Neural cell (in vitro differentiated cells): ENCODE results near the gene API5. TPM values are rescaled to one million over a fixed set of nuclear protein-coding genes. Genes with fewer than 3 reads are reported as not detected.

Experiments
- H2AFZ ChIP-seq: fragments of 200-600, 300-800 bp; sonication (generic), shearing (Covaris generic); 2 replicates; pipeline ENCODE4 v1.6.0; 2014; ENCODE audit warnings: low read depth, mild to moderate bottlenecking, antibody characterized with exemption, low read length, moderate library complexity
- H3F3A ChIP-seq: fragments of 200-600 bp; shearing (Covaris generic); 2 replicates; pipeline ENCODE4 v1.6.1; 2016; ENCODE audit warnings: mild to moderate bottlenecking, moderate library complexity, mixed read lengths, antibody characterized with exemption, low read length; ENCODE audit not compliant: insufficient read depth, poor library complexity, severe bottlenecking
- H3K27ac ChIP-seq: fragments of 200-600, 300-800 bp; sonication (generic), shearing (Covaris generic); 2 replicates; pipeline ENCODE4 v1.5.1; 2014; ENCODE audit warnings: mild to moderate bottlenecking, low read length, moderate library complexity
- H3K27me3 ChIP-seq: fragments of 300-800, 200-600 bp; sonication (generic), shearing (Covaris generic); 2 replicates; pipeline ENCODE4 v1.6.0; 2014; ENCODE audit warnings: mild to moderate bottlenecking, low read depth, low read length, moderate library complexity; ENCODE audit not compliant: insufficient read depth
- H3K36me3 ChIP-seq: fragments of 300-800, 200-600 bp; sonication (generic), shearing (Covaris generic); 2 replicates; pipeline ENCODE4 v1.5.1; 2014; ENCODE audit warnings: mild to moderate bottlenecking, antibody characterized with exemption, low read length, moderate library complexity; ENCODE audit not compliant: insufficient read depth
- H3K4me2 ChIP-seq: fragments of 300-800, 200-600 bp; sonication (generic), shearing (Covaris generic); 2 replicates; pipeline ENCODE4 v1.6.0; 2014; ENCODE audit warnings: mild to moderate bottlenecking, low read length
- H3K4me3 ChIP-seq: fragments of 300-800, 200-600 bp; sonication (generic), shearing (Covaris generic); 2 replicates; pipeline ENCODE4 v1.5.1; 2014; ENCODE audit warnings: mild to moderate bottlenecking, low read length, moderate library complexity
- H3K79me2 ChIP-seq: fragments of 200-600 bp; shearing (Covaris generic); replicated peaks from 2 replicates; pipeline ENCODE4 v1.6.0; 2014; ENCODE audit warnings: mild to moderate bottlenecking, low read length, moderate library complexity; ENCODE audit not compliant: insufficient read depth
- H3K9ac ChIP-seq: fragments of 300-800, 200-600 bp; sonication (generic), shearing (Covaris generic); 2 replicates; pipeline ENCODE4 v1.6.1; 2016; ENCODE audit warnings: mild to moderate bottlenecking, low read length, mixed read lengths
- H3K9me2 ChIP-seq: fragments of 200-600 bp; shearing (Covaris generic); 2 replicates; pipeline ENCODE4 v1.6.1; 2016; ENCODE audit warnings: mild to moderate bottlenecking, low read length, mixed read lengths; ENCODE audit not compliant: insufficient read depth
- H3K9me3 ChIP-seq: fragments of 200-600, 300-800 bp; sonication (generic), shearing (Covaris generic); 2 replicates; pipeline ENCODE4 v1.6.1; 2016; ENCODE audit warnings: mild to moderate bottlenecking, mixed run types, low read length, moderate library complexity, mixed read lengths
- H4K20me1 ChIP-seq: fragments of 200-600 bp; shearing (Covaris generic); 2 replicates; pipeline ENCODE4 v1.6.1; 2016; ENCODE audit warnings: mild to moderate bottlenecking, mixed run types; ENCODE audit not compliant: insufficient read depth
- EP300 ChIP-seq: fragments of 450-650 bp; conservative IDR thresholded peaks from 2 replicates; pipeline ENCODE4 v1.6.1; 2014; ENCODE audit warnings: antibody characterized with exemption, mild to moderate bottlenecking, moderate library complexity; ENCODE audit not compliant: poor library complexity, severe bottlenecking
- EZH2 ChIP-seq: fragments of 200-600, 300-800 bp; shearing (Covaris generic), sonication (generic); IDR thresholded peaks from 2 replicates; pipeline ENCODE4 v1.6.1; 2014; ENCODE audit warnings: antibody characterized with exemption, low read length, borderline replicate concordance, mild to moderate bottlenecking; ENCODE audit not compliant: insufficient read depth, poor library complexity, severe bottlenecking
- MXI1 ChIP-seq: fragments of 450-650 bp; conservative IDR thresholded peaks from 2 replicates; pipeline ENCODE4 v1.6.1; 2014; ENCODE audit warnings: antibody characterized with exemption, mild to moderate bottlenecking; ENCODE audit not compliant: poor library complexity, severe bottlenecking
- POLR2AphosphoS5 ChIP-seq: IDR thresholded peaks from 2 replicates; pipeline ENCODE4 v1.6.1; 2012
- RAD21 ChIP-seq: fragments of 450-650 bp; conservative IDR thresholded peaks from 2 replicates; pipeline ENCODE4 v1.6.1; 2014; ENCODE audit warnings: antibody characterized with exemption, mild to moderate bottlenecking, moderate library complexity
- SMC3 ChIP-seq: fragments of 450-650 bp; conservative IDR thresholded peaks from 2 replicates; pipeline ENCODE4 v1.6.1; 2014; ENCODE audit warnings: antibody characterized with exemption, mild to moderate bottlenecking, moderate library complexity; ENCODE audit not compliant: poor library complexity
- TAF1 ChIP-seq: IDR thresholded peaks from 2 replicates; pipeline ENCODE4 v1.6.1; 2012; ENCODE audit warnings: low read depth
- polyA minus RNA-seq: library from RNA; depleted of rRNA, polyadenylated mRNA; stranded (reverse); fragments of >200 nt; gene quantifications from 2 replicates; pipeline ENCODE4 v1.2.3, GENCODE V29; 2014
- polyA plus RNA-seq: library from polyadenylated mRNA; depleted of rRNA; stranded (reverse); fragments of >200 nt; gene quantifications from 2 replicates; pipeline ENCODE4 v1.2.3, GENCODE V29; 2014
- TF ChIP-seq, protein P1 (sequence below): IDR thresholded peaks from 2 replicates; pipeline ENCODE4 v1.6.1; 2012; ENCODE audit warnings: borderline replicate concordance
- TF ChIP-seq, protein P2 (sequence below): fragments of 450-650 bp; IDR thresholded peaks from 2 replicates; pipeline ENCODE4 v1.5.1; 2014; ENCODE audit warnings: antibody characterized with exemption, mild to moderate bottlenecking, moderate library complexity; ENCODE audit not compliant: poor library complexity, severe bottlenecking

The API5 gene
- polyA plus RNA-seq = 84.9 and 86.0 TPM in 2 replicates
- polyA minus RNA-seq = 127 and 142 TPM in 2 replicates

DNA sequence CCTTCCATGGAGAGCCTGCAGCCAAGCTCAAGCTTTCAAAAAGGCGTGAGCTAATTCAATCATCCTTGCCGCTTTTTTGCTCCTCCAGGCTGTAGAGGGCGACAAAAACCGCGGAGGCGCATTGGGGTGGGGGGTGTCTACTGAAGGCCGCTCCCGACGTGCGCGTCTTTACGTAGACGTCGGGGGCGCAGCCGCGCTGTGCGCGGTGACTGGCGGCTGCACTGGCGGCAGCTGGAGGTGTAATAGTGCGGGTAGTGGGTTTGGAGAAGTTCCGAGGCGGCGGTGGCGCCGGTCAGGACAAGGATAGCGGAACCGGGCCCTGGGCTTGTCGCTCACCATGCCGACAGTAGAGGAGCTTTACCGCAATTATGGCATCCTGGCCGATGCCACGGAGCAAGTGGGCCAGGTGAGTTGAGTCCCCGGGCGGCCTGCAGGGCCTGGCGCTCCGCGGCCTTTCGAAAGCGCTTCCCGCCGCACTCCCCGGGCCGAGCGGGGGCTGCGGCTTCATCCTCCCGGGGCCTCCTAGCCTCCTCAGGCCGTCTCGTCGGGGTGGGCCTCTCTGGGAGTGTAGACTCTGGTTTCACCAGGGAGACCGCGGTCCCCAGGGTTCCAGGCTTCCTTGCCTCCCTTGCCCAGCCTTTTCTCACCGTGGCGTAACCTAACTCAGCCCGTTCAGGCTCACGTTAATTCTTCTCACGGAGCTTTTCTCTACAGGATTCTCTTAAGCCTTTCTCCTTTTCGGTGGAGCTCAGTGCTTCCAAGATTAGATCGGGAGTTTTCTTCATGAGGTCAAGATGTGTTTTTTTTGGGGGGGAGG is at the start of gene API5:
Gene API5, plus strand, starts transcription at position 206 of the 817 bp plus-strand sequence. Its CDS starts 132 bp downstream, at position 338.
- peak within 1 kb of the TSS; percentile 87 for H3K4me3 ChIP-seq
- H3K36me3 ChIP-seq = no peaks in the 10 kb centered on the region
- no peaks in the 10 kb centered on the region for H4K20me1 ChIP-seq
- H3K9me3 ChIP-seq = no peaks in the 10 kb centered on the region
- H3K79me2 ChIP-seq = peaks cover 42% of the 10 kb centered on the region
- H2AFZ ChIP-seq = peak within 1 kb of the TSS; percentile 56
- peak within 1 kb of the TSS; percentile 80 for H3K27ac ChIP-seq
- peak within 1 kb of the TSS; percentile 86 for H3K9ac ChIP-seq
- peaks cover 3% of the 10 kb centered on the region for H3F3A ChIP-seq
- no peaks in the 10 kb centered on the region for H3K9me2 ChIP-seq
- TF ChIP-seq EZH2 (no peak), SMC3 (peak; percentile 47), MXI1 (peak; percentile 71), POLR2AphosphoS5 (peak; percentile 95), RAD21 (peak; percentile 50), TAF1 (peak; percentile 10), EP300 (peak; percentile 55)
- TF ChIP-seq, protein P1, sequence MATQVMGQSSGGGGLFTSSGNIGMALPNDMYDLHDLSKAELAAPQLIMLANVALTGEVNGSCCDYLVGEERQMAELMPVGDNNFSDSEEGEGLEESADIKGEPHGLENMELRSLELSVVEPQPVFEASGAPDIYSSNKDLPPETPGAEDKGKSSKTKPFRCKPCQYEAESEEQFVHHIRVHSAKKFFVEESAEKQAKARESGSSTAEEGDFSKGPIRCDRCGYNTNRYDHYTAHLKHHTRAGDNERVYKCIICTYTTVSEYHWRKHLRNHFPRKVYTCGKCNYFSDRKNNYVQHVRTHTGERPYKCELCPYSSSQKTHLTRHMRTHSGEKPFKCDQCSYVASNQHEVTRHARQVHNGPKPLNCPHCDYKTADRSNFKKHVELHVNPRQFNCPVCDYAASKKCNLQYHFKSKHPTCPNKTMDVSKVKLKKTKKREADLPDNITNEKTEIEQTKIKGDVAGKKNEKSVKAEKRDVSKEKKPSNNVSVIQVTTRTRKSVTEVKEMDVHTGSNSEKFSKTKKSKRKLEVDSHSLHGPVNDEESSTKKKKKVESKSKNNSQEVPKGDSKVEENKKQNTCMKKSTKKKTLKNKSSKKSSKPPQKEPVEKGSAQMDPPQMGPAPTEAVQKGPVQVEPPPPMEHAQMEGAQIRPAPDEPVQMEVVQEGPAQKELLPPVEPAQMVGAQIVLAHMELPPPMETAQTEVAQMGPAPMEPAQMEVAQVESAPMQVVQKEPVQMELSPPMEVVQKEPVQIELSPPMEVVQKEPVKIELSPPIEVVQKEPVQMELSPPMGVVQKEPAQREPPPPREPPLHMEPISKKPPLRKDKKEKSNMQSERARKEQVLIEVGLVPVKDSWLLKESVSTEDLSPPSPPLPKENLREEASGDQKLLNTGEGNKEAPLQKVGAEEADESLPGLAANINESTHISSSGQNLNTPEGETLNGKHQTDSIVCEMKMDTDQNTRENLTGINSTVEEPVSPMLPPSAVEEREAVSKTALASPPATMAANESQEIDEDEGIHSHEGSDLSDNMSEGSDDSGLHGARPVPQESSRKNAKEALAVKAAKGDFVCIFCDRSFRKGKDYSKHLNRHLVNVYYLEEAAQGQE = peak; percentile 20
- TF ChIP-seq, protein P2, sequence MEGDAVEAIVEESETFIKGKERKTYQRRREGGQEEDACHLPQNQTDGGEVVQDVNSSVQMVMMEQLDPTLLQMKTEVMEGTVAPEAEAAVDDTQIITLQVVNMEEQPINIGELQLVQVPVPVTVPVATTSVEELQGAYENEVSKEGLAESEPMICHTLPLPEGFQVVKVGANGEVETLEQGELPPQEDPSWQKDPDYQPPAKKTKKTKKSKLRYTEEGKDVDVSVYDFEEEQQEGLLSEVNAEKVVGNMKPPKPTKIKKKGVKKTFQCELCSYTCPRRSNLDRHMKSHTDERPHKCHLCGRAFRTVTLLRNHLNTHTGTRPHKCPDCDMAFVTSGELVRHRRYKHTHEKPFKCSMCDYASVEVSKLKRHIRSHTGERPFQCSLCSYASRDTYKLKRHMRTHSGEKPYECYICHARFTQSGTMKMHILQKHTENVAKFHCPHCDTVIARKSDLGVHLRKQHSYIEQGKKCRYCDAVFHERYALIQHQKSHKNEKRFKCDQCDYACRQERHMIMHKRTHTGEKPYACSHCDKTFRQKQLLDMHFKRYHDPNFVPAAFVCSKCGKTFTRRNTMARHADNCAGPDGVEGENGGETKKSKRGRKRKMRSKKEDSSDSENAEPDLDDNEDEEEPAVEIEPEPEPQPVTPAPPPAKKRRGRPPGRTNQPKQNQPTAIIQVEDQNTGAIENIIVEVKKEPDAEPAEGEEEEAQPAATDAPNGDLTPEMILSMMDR = peak; percentile 91
- H3K27me3 ChIP-seq = no peaks in the 10 kb centered on the region
- peak within 1 kb of the TSS; percentile 26 for H3K4me2 ChIP-seq

DNA sequence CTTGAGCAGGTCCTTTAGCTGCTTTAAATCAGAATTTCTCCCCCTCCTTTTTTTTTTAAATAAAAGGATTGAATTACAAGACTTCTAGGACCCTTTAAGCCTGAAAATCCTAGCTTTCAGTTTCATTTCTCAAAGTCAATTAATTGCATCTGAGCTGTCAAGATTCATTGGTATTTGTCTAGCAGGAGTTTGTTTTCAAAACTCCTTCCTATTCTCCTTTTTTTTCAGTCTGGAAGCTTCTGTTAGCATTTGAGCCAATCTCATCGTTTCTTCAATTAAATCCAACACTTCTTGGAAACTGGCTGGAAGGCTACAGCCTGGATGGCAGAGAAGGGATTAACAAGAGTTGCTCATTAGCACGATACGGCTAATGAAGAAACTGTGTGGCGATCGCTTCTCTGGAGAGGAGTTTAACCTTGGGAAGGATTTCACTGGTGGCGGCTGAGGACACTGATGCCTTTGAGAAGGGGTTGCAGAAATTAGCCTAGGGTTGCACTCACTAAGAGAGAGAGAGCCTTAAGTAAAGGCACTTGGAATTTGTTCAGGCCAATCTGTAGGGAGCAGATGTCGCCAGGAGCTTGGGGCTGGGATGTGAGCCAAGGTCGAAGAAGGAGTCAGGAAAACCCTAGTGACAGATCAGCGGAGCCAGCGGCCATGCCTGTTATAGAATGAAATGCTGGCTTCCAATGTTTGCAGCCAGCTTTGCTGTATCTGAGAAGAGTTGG is 43.8 kb upstream of the API5 start:
- H3K4me2 ChIP-seq = no peak overlapping the region
- TF ChIP-seq RAD21 = no peak
- TF ChIP-seq, protein P1 = no peak
- no peak for TF ChIP-seq MXI1
- TF ChIP-seq POLR2AphosphoS5 = no peak
- TF ChIP-seq EP300 = no peak
- TF ChIP-seq TAF1 = no peak
- no peak for TF ChIP-seq SMC3
- TF ChIP-seq, protein P2 = no peak
- no peak for TF ChIP-seq EZH2
- no peak overlapping the region for H2AFZ ChIP-seq
- no peaks in the 10 kb centered on the region for H3K9me3 ChIP-seq
- H3F3A ChIP-seq = no peaks in the 10 kb centered on the region
- H3K36me3 ChIP-seq = no peaks in the 10 kb centered on the region
- no peaks in the 10 kb centered on the region for H3K9me2 ChIP-seq
- H4K20me1 ChIP-seq = no peaks in the 10 kb centered on the region
- no peaks in the 10 kb centered on the region for H3K79me2 ChIP-seq
- no peak overlapping the region for H3K4me3 ChIP-seq
- H3K27ac ChIP-seq = no peak overlapping the region
- H3K27me3 ChIP-seq = no peaks in the 10 kb centered on the region
- H3K9ac ChIP-seq = no peak overlapping the region
